Ascending aorta (tissue), 2 donors: Measurements from ENCODE around the gene TTC39C. TPM values are rescaled to one million over a fixed set of nuclear protein-coding genes. Genes with fewer than 3 reads are reported as not detected.
"Not testable (repeated sequence)": the region's sequence is repeated elsewhere in the genome, so short reads cannot be mapped to it uniquely, and the experiment has no call there.

Experiments
- DNase-seq, 2 donors: peaks; one replicate each; pipeline ENCODE4 v3.0.0-alpha.2; 2019; ENCODE audit warnings: low spot score in 2 of 2
- H3K27ac ChIP-seq, 2 donors: fragments of 200-600 bp; sonication (generic); one replicate each; pipeline ENCODE4 v1.5.1; 2016 to 2017; ENCODE audit warnings: mild to moderate bottlenecking in 1 of 2
- H3K27me3 ChIP-seq: fragments of 200-600 bp; sonication (generic); one replicate; pipeline ENCODE4 v1.5.1; 2017
- H3K36me3 ChIP-seq, 2 donors: fragments of 200-600 bp; sonication (generic); one replicate each; pipeline ENCODE4 v1.5.1; 2016
- H3K4me1 ChIP-seq, 2 donors: fragments of 200-600 bp; sonication (generic); one replicate each; pipeline ENCODE4 v1.5.1; 2016 to 2017; ENCODE audit warnings: mild to moderate bottlenecking in 1 of 2
- H3K4me3 ChIP-seq, 2 donors: fragments of 200-600 bp; sonication (generic); one replicate each; pipeline ENCODE4 v1.5.1; 2016 to 2017; ENCODE audit warnings: mild to moderate bottlenecking in 1 of 2
- H3K9me3 ChIP-seq, 2 donors: fragments of 200-600 bp; sonication (generic); one replicate each; pipeline ENCODE4 v1.5.1; 2016
- intact Hi-C: fragments of 100-400 bp; cut with DNase I; formaldehyde crosslinking; loops from one replicate; pipeline ENCODE4 v1.15.1; 2023
- total RNA-seq: library from RNA; depleted of rRNA; stranded (reverse); fragments of >200 nt; gene quantifications from one replicate; pipeline ENCODE4 v1.1.0, GENCODE V29; 2016
- TF ChIP-seq, protein P1 (sequence below), 3 experiments: fragments of 200-600 bp in 2 of 3; fragments of 450-650 bp in 1 of 3; sonication (generic) in 2 of 3; IDR thresholded peaks; one replicate each; pipeline ENCODE4 v1.5.1; 2016 to 2019; ENCODE audit warnings: antibody characterized with exemption in 3 of 3, mild to moderate bottlenecking in 1 of 3, moderate library complexity in 1 of 3

The TTC39C gene
- total RNA-seq, 1 donor from 2014 or later = 18.2 TPM

DNA sequence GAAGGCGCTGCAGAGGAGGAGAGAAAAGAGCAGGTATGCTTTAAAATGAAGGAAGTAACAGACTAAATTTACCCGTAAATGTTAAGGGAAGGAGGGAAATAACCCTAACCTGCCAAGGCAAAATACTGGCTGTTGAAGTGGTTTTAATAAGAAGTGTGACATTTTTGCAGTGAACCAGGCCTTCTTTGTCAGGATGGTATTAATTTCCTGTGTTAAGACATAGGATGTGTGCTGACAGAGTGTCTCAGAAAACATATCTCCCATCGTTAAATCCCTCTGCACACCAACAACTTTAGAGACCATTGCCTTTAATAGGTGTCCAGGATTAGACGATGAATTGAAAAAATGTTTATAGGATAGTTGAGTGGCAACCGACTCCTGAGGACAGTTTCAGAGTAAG is 9.9 kb downstream of the TTC39C start:
- intact Hi-C loops = no loop called here
- TF ChIP-seq, protein P1, sequence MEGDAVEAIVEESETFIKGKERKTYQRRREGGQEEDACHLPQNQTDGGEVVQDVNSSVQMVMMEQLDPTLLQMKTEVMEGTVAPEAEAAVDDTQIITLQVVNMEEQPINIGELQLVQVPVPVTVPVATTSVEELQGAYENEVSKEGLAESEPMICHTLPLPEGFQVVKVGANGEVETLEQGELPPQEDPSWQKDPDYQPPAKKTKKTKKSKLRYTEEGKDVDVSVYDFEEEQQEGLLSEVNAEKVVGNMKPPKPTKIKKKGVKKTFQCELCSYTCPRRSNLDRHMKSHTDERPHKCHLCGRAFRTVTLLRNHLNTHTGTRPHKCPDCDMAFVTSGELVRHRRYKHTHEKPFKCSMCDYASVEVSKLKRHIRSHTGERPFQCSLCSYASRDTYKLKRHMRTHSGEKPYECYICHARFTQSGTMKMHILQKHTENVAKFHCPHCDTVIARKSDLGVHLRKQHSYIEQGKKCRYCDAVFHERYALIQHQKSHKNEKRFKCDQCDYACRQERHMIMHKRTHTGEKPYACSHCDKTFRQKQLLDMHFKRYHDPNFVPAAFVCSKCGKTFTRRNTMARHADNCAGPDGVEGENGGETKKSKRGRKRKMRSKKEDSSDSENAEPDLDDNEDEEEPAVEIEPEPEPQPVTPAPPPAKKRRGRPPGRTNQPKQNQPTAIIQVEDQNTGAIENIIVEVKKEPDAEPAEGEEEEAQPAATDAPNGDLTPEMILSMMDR (IDR thresholded peaks at IDR 0.05) = no peak
- Histone ChIP-seq H3K27ac (no peak overlapping the region), H3K36me3 (no peaks in the 10 kb centered on the region), H3K9me3 (no peaks in the 10 kb centered on the region), H3K4me1 (no peaks in the 10 kb centered on the region), H3K4me3 (no peak overlapping the region), H3K27me3 (no peaks in the 10 kb centered on the region)
- no peak for DNase-seq

DNA sequence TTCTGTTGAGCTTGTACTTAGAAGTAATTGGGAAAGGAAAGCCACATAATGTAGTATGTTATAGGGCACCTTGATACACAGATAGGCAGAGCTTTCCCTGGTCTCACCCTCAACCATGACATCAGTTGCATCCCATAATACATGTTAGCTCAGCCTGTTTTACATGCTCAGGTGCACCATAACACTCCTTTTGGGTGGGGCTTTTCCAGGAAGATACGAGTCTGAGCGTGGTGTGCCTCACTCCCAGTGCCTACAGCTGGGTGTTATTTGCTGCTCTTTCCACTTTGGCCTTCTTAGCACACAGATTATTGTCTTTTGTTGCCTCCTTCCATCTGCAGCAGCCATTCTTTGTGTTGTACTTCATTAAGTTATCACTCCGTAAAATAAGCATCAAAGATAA is 11.9 kb downstream of the TTC39C start:
- TF ChIP-seq, protein P1 (IDR thresholded peaks at IDR 0.05) = no peak
- no peak for DNase-seq
- Histone ChIP-seq H3K4me3 (no peak overlapping the region), H3K27me3 (no peaks in the 10 kb centered on the region), H3K9me3 (no peaks in the 10 kb centered on the region), H3K27ac (peak overlapping the region in 1 of 2 donors; percentile 10), H3K4me1 (no peaks in the 10 kb centered on the region), H3K36me3 (no peaks in the 10 kb centered on the region)
- intact Hi-C loops = no loop called here

DNA sequence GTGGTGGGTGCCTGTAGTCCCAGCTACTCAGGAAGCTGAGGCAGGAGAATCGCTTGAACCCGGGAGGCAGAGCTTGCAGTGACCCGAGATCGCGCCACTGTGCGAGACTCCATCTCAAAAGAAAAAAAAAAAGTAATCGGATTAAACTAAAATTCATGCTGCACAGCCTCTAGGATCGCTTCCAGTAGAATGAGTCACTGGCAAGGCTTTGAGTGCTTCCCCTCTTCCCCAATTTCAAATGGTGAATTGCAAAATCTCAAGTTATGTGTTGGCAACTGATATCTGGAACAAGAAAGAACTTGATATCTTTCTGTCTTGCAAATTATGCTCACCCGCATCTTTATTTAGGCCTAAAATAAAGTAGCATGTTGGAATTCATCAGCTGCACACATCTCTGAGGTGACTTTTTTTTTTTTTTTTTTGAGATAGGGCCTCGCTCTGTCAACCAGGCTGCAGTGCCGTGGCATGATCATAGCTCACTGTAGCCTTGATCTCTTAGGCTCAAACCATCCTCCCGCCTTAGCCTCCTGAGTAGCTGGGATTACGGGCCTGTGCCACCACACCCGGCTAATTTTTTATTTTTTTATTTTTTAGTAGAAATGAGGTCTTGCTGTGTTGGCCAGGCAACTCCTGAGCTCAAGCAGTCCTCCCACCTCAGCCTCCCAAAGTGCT is 12.7 kb downstream of the TTC39C start:
- H3K4me1 ChIP-seq = no peaks in the 10 kb centered on the region
- H3K36me3 ChIP-seq = no peaks in the 10 kb centered on the region
- no peak overlapping the region for H3K4me3 ChIP-seq
- intact Hi-C loops = no loop called here
- peak in 1 of 2 donors; percentile 70 for DNase-seq
- no peaks in the 10 kb centered on the region for H3K27me3 ChIP-seq
- H3K9me3 ChIP-seq = no peaks in the 10 kb centered on the region
- TF ChIP-seq, protein P1 (IDR thresholded peaks at IDR 0.05) = no peak
- no peak overlapping the region for H3K27ac ChIP-seq

DNA sequence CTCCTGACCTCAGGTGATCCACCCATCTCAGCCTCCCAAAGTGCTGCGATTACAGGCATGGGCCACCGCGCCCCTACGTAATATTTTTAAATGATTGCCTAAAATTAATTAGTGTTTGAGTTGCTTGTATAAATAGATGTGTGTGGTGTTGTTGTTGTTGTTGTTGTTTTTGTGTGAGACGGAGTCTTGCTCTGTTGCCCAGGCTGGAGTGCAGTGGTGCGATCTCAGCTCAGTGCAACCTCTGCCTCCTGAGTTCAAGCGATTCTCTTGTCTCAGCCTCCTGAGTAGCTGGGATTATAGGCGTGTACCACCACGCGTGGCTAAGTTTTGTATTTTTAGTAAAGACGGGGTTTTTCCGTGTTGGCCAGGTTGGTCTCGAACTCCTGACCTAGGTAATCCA is 14.4 kb downstream of the TTC39C start:
- DNase-seq, H3K4me1 ChIP-seq, H3K9me3 ChIP-seq, H3K27me3 ChIP-seq, intact Hi-C loops, H3K27ac ChIP-seq, H3K36me3 ChIP-seq, H3K4me3 ChIP-seq: not testable (repeated sequence)

DNA sequence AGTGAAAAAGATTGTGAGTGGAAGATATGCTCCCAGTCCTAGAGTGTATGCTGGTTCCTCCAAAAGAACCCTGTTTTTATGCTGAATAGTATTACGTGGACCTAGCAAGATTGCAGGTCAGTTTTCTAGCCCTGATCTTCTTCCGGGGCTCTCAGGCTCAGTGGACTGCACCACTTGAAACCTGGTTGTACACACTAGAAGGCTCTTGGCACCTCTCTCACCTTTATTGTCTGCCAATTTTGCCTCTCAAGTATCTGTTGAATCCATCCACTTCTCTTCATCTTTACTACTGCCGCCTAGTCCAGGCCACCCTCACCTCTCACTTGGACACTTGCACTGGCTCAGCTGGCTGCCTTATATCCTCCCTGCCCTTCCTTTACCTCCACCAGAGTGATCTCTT is 16.8 kb downstream of the TTC39C start:
- Histone ChIP-seq H3K9me3 (no peaks in the 10 kb centered on the region), H3K4me3 (no peak overlapping the region), H3K27me3 (no peaks in the 10 kb centered on the region), H3K27ac (no peak overlapping the region), H3K4me1 (no peaks in the 10 kb centered on the region), H3K36me3 (no peaks in the 10 kb centered on the region)
- DNase-seq = no peak
- intact Hi-C loops = no loop called here
- TF ChIP-seq, protein P1 (IDR thresholded peaks at IDR 0.05) = no peak

DNA sequence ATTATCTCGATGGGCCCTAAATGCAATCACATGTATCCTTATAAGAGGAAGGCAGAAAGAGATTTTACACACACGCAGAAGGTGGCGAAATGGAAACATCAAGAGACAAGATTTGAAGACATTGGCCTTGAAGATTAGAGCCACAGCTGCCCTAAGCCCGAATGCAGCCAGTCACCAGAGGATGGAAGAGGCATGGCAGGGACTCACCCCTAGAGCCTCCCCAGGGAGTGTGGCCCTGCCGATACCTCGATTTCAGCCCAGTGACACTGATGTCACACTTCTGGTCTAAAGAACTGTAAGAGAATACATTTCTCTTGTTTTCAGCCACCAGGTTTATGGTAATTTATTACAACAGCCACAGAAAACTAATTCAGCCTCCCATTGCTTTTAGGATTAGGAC is 17.4 kb downstream of the TTC39C start:
- Histone ChIP-seq H3K4me3 (no peak overlapping the region), H3K4me1 (no peaks in the 10 kb centered on the region), H3K36me3 (no peaks in the 10 kb centered on the region), H3K27me3 (no peaks in the 10 kb centered on the region), H3K27ac (no peak overlapping the region), H3K9me3 (no peaks in the 10 kb centered on the region)
- intact Hi-C loops = no loop called here
- TF ChIP-seq, protein P1 (IDR thresholded peaks at IDR 0.05) = no peak
- DNase-seq = no peak
